ENCODE results near the gene COL19A1. TPM values are rescaled to one million over a fixed set of nuclear protein-coding genes. Genes with fewer than 3 reads are reported as not detected.

The COL19A1 gene
- total and polyA plus RNA-seq, 9 donors: 0.61 to 11.1 (median 2.8) TPM

GRCh38 chr6:70175770-70176169 lies 309.4 kb downstream of the COL19A1 start:
- no peaks in the 10 kb centered on the region for H3K9me3 ChIP-seq (replicated peaks; ENCODE audit: control insufficient read depth, low read depth, low read length)
- WGBS (ENCODE audit: insufficient coverage): no CpG with 5 or more reads among the region's 2 CpGs
- H3K36me3 ChIP-seq (ENCODE audit: control insufficient read depth, insufficient read depth, low read length): no peaks in the 10 kb centered on the region
- DNase-seq: no peak
- H3K4me1 ChIP-seq (ENCODE audit: control insufficient read depth, insufficient read depth, low read length): no peaks in the 10 kb centered on the region
- H3K27me3 ChIP-seq (ENCODE audit: control insufficient read depth, insufficient read depth, low read length): peaks cover 2% of the 10 kb centered on the region
- H3K4me3 ChIP-seq (ENCODE audit: low read length): no peak overlapping the region
- no peak overlapping the region for H3K27ac ChIP-seq (ENCODE audit: low read length)

DNA sequence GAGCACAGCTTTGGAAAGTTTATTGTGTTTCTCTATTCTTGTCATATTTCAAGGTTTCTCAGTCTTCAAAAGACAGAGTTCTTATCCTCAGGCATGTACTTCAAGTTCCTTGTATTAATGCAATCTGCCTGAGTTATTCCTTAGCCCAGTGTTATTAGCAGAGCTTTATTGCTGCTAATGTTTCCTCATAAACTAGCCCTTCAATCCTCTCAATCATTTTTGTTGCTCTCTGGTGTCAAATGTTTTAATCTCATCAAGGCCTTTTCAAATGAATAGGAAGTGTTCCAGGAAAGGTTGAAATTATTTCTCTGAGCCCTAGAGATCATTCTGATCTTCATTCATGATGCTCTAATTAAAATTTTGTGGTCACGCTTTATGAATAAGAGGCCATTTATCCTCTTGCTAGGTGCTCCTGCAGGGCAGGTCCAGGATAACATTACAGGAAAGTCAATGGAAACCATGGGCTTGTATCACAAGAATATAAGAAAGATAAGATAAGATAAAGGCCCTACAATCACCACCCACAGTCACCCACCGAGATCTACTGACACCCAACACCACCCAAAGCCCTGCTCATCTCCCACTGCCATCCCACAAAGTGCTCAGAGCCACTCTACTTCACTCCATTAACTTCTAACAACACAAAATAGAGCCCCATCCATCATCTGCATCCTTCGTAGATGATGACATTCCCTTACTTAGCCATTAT lies 310.6 kb downstream of the COL19A1 start:
- peaks cover 2% of the 10 kb centered on the region for H3K27me3 ChIP-seq (ENCODE audit: control insufficient read depth, insufficient read depth, low read length)
- no peak for DNase-seq
- no peaks in the 10 kb centered on the region for H3K4me1 ChIP-seq (ENCODE audit: control insufficient read depth, insufficient read depth, low read length)

GRCh38 chr6:70180183-70180900 lies 314.0 kb downstream of the COL19A1 start:
- Histone ChIP-seq H3K27ac (ENCODE audit: low read length) (no peak overlapping the region), H3K4me3 (ENCODE audit: low read length) (no peak overlapping the region), H3K4me1 (ENCODE audit: control insufficient read depth, insufficient read depth, low read length) (no peaks in the 10 kb centered on the region), H3K36me3 (ENCODE audit: control insufficient read depth, insufficient read depth, low read length) (no peaks in the 10 kb centered on the region), H3K9me3 (replicated peaks; ENCODE audit: control insufficient read depth, low read depth, low read length) (no peaks in the 10 kb centered on the region), H3K27me3 (ENCODE audit: control insufficient read depth, insufficient read depth, low read length) (peaks cover 2% of the 10 kb centered on the region)
- 83% methylated on average over 1 of the region's 2 CpGs for WGBS (ENCODE audit: insufficient coverage)
- DNase-seq: no peak

More for the DNA sequence above, 310.6 kb downstream of the COL19A1 start:
- 67% methylated on average over 2 of the region's 3 CpGs for WGBS (ENCODE audit: insufficient coverage)
- no peaks in the 10 kb centered on the region for H3K36me3 ChIP-seq (ENCODE audit: control insufficient read depth, insufficient read depth, low read length)
- no peak overlapping the region for H3K27ac ChIP-seq (ENCODE audit: low read length)
- no peaks in the 10 kb centered on the region for H3K9me3 ChIP-seq (replicated peaks; ENCODE audit: control insufficient read depth, low read depth, low read length)
- no peak overlapping the region for H3K4me3 ChIP-seq (ENCODE audit: low read length)

GRCh38 chr6:70180901-70181599 lies 314.7 kb downstream of the COL19A1 start:
- 25% methylated on average over 1 of the region's 1 CpG for WGBS (ENCODE audit: insufficient coverage)
- Histone ChIP-seq H3K9me3 (replicated peaks; ENCODE audit: control insufficient read depth, low read depth, low read length) (no peaks in the 10 kb centered on the region), H3K27me3 (ENCODE audit: control insufficient read depth, insufficient read depth, low read length) (peaks cover 2% of the 10 kb centered on the region), H3K27ac (ENCODE audit: low read length) (no peak overlapping the region), H3K36me3 (ENCODE audit: control insufficient read depth, insufficient read depth, low read length) (no peaks in the 10 kb centered on the region), H3K4me3 (ENCODE audit: low read length) (no peak overlapping the region), H3K4me1 (ENCODE audit: control insufficient read depth, insufficient read depth, low read length) (no peaks in the 10 kb centered on the region)
- no peak for DNase-seq

- WGBS (ENCODE audit: insufficient coverage): 38% methylated on average over 2 of the region's 3 CpGs
- H3K4me3 ChIP-seq (ENCODE audit: low read length): no peak overlapping the region
- H3K27me3 ChIP-seq (ENCODE audit: control insufficient read depth, insufficient read depth, low read length): peaks cover 2% of the 10 kb centered on the region
- H3K9me3 ChIP-seq (replicated peaks; ENCODE audit: control insufficient read depth, low read depth, low read length): no peaks in the 10 kb centered on the region
- no peaks in the 10 kb centered on the region for H3K4me1 ChIP-seq (ENCODE audit: control insufficient read depth, insufficient read depth, low read length)
- DNase-seq: no peak
- no peaks in the 10 kb centered on the region for H3K36me3 ChIP-seq (ENCODE audit: control insufficient read depth, insufficient read depth, low read length)
- H3K27ac ChIP-seq (ENCODE audit: low read length): no peak overlapping the region
These were observed 317.2 kb downstream of the COL19A1 start for GRCh38 chr6:70183538-70183937.

DNA sequence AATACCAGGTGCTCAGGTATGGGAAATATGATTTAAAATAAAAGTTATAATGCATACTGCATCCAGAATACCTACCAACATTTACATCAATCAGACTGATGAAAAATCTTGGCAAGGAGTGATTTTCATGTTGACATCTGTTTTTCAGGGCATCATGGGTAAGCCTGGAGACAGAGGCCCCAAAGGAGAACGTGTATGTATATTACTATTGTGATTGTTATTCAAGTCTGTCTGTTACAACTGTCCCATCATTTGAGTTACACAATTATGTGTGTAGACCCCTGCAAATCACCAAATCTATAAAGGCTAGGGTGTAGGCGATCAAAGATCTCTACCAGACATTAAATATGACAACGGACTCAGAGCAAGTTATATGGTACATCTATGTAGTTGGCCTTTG lies 318.4 kb downstream of the COL19A1 start:
- Histone ChIP-seq H3K4me1 (ENCODE audit: control insufficient read depth, insufficient read depth, low read length) (no peaks in the 10 kb centered on the region), H3K27ac (ENCODE audit: low read length) (no peak overlapping the region), H3K9me3 (replicated peaks; ENCODE audit: control insufficient read depth, low read depth, low read length) (no peaks in the 10 kb centered on the region), H3K36me3 (ENCODE audit: control insufficient read depth, insufficient read depth, low read length) (no peaks in the 10 kb centered on the region), H3K4me3 (ENCODE audit: low read length) (no peak overlapping the region), H3K27me3 (ENCODE audit: control insufficient read depth, insufficient read depth, low read length) (peaks cover 2% of the 10 kb centered on the region)
- WGBS (ENCODE audit: insufficient coverage): no CpG with 5 or more reads among the region's 3 CpGs
- no peak for DNase-seq

- Histone ChIP-seq H3K27ac (ENCODE audit: low read length) (no peak overlapping the region), H3K9me3 (replicated peaks; ENCODE audit: control insufficient read depth, low read depth, low read length) (no peaks in the 10 kb centered on the region), H3K4me1 (ENCODE audit: control insufficient read depth, insufficient read depth, low read length) (no peaks in the 10 kb centered on the region), H3K36me3 (ENCODE audit: control insufficient read depth, insufficient read depth, low read length) (no peaks in the 10 kb centered on the region), H3K27me3 (ENCODE audit: control insufficient read depth, insufficient read depth, low read length) (no peaks in the 10 kb centered on the region), H3K4me3 (ENCODE audit: low read length) (no peak overlapping the region)
- WGBS (ENCODE audit: insufficient coverage): no CpG with 5 or more reads among the region's 1 CpG
- no peak for DNase-seq
These were observed 320.1 kb downstream of the COL19A1 start for GRCh38 chr6:70186461-70186860.

DNA sequence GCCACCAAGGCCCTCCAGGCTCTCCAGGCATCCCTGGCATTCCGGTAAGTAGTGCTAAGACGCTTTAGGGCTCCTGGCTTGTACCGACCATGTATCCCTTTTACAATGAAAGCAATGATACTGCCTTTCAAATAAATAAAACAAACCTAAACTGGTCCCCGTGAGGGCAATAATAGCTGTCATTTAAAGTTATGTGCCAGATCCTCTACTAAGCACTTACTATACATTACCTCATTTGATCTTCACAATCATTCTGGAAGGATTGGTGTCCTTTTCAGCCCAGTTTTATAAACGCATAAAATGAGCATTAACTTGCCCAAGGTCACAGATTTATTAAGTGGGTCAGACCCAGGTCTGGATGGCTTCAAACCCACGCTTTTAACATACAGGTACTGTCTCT lies 321.8 kb downstream of the COL19A1 start:
- no peaks in the 10 kb centered on the region for H3K4me1 ChIP-seq (ENCODE audit: control insufficient read depth, insufficient read depth, low read length)
- DNase-seq: no peak
- no peaks in the 10 kb centered on the region for H3K36me3 ChIP-seq (ENCODE audit: control insufficient read depth, insufficient read depth, low read length)
- H3K27me3 ChIP-seq (ENCODE audit: control insufficient read depth, insufficient read depth, low read length): no peaks in the 10 kb centered on the region
- no peak overlapping the region for H3K27ac ChIP-seq (ENCODE audit: low read length)
- H3K9me3 ChIP-seq (replicated peaks; ENCODE audit: control insufficient read depth, low read depth, low read length): no peaks in the 10 kb centered on the region
- WGBS (ENCODE audit: insufficient coverage): 38% methylated on average over 3 of the region's 6 CpGs
- H3K4me3 ChIP-seq (ENCODE audit: low read length): no peak overlapping the region

DNA sequence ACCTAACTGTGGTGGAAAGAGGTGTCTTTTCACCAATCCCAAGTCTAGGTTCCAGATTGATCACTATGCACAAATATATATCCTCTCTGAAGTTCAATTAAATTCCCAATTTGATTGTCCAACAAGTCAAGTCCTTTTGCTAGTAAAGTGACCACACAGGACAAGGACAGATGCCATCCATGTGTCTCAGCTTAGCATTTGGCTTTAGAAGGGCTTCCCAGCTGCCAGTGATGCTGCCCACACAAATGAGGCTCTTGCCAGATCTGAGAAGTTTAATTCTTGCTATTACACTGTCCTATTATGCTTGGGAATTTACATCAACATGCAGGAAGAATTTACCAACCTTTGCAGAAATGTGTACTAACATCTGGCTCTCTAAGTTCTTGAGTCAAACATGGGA lies 328.1 kb downstream of the COL19A1 start:
- Histone ChIP-seq H3K27me3 (ENCODE audit: control insufficient read depth, insufficient read depth, low read length) (no peaks in the 10 kb centered on the region), H3K27ac (ENCODE audit: low read length) (no peak overlapping the region), H3K4me1 (ENCODE audit: control insufficient read depth, insufficient read depth, low read length) (no peaks in the 10 kb centered on the region), H3K4me3 (ENCODE audit: low read length) (no peak overlapping the region), H3K36me3 (ENCODE audit: control insufficient read depth, insufficient read depth, low read length) (no peaks in the 10 kb centered on the region), H3K9me3 (replicated peaks; ENCODE audit: control insufficient read depth, low read depth, low read length) (no peaks in the 10 kb centered on the region)
- DNase-seq: peak; percentile 11

DNA sequence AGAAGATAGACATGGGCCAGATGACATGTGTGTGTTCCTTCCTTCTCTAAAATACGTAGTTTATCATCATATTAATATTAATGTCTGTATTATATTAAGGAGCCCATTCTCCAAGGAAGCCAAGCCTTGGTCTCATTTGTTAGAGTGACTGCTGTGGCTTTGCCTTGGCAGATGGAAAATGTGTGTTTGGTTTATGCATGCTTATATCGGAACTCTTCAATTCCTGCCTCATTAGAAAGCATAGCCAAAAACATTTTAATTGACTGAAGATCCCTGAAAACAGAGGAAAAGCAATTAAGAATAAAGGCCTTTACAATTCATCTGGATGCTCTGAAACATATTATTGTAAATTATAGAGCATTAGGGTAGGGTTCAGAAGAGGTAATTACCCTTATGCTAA lies 330.2 kb downstream of the COL19A1 start:
- no peak for DNase-seq
- Histone ChIP-seq H3K9me3 (replicated peaks; ENCODE audit: control insufficient read depth, low read depth, low read length) (no peaks in the 10 kb centered on the region), H3K4me1 (ENCODE audit: control insufficient read depth, insufficient read depth, low read length) (no peaks in the 10 kb centered on the region), H3K27ac (ENCODE audit: low read length) (no peak overlapping the region), H3K36me3 (ENCODE audit: control insufficient read depth, insufficient read depth, low read length) (no peaks in the 10 kb centered on the region), H3K4me3 (ENCODE audit: low read length) (no peak overlapping the region), H3K27me3 (ENCODE audit: control insufficient read depth, insufficient read depth, low read length) (no peaks in the 10 kb centered on the region)
- WGBS (ENCODE audit: insufficient coverage): no CpG with 5 or more reads among the region's 2 CpGs
